PC-3 (cell line): ENCODE data around the gene CACNA2D2. TPM values are rescaled to one million over a fixed set of nuclear protein-coding genes. Genes with fewer than 3 reads are reported as not detected.

Experiments
- ATAC-seq: fragments of 200-7000 bp; cut with Tn5 transposase; 2 replicates; pipeline ENCODE4 v1.9.1; 2020; ENCODE audit warnings: mild to moderate bottlenecking, moderate library complexity
- BruUV-seq: library from RNA; stranded (reverse); fragments of 400-500 nt; replicated peaks from 2 replicates; lab custom pipeline; 2021; lab: Mats Ljungman, UMichigan
- CTCF ChIA-PET: fragments of 300-600 bp; sonication (Branson Sonifier 250); formaldehyde crosslinking; loops from one replicate; lab custom pipeline; 2022; ENCODE audit warnings: antibody characterized with exemption; lab: Charles Lee
- POLR2A ChIA-PET: fragments of 300-600 bp; sonication (Branson Sonifier 250); formaldehyde crosslinking; loops from one replicate; lab custom pipeline; 2022; ENCODE audit warnings: antibody characterized with exemption; ENCODE audit not compliant: unreplicated experiment; lab: Charles Lee
- DNase-seq: peaks from one replicate; pipeline ENCODE4 v3.0.0-alpha.2; 2015
- H2AFZ ChIP-seq: fragments of 300-600 bp; sonication (generic); 2 replicates; pipeline ENCODE4 v1.6.0; 2016; ENCODE audit warnings: antibody characterized with exemption, low read length
- H3F3A ChIP-seq: fragments of 300-600 bp; sonication (generic); one replicate; pipeline ENCODE4 v1.6.0; 2017; ENCODE audit warnings: antibody characterized with exemption, low read length, control low read depth, mild to moderate bottlenecking; ENCODE audit not compliant: unreplicated experiment
- H3K27ac ChIP-seq: fragments of 300-600 bp; sonication (generic); 2 replicates; pipeline ENCODE4 v1.5.1; 2016; ENCODE audit warnings: mild to moderate bottlenecking, low read length
- H3K27me3 ChIP-seq: fragments of 300-600 bp; sonication (generic); 2 replicates; pipeline ENCODE4 v1.6.1; 2016; ENCODE audit warnings: low read length, mixed read lengths
- H3K36me3 ChIP-seq: fragments of 300-600 bp; sonication (generic); 2 replicates; pipeline ENCODE4 v1.6.1; 2016; ENCODE audit warnings: low read depth, mixed run types, low read length, mixed read lengths
- H3K4me1 ChIP-seq: fragments of 300-600 bp; sonication (generic); 2 replicates; pipeline ENCODE4 v1.5.1; 2016; ENCODE audit warnings: low read length; ENCODE audit not compliant: insufficient read depth
- H3K4me2 ChIP-seq: fragments of 300-600 bp; sonication (generic); 2 replicates; pipeline ENCODE4 v1.6.0; 2016; ENCODE audit warnings: low read length
- H3K4me3 ChIP-seq: fragments of 300-600 bp; sonication (generic); 2 replicates; pipeline ENCODE4 v1.5.1; 2016; ENCODE audit warnings: mild to moderate bottlenecking, low read length, mixed read lengths
- H3K79me2 ChIP-seq: fragments of 300-600 bp; sonication (generic); 2 replicates; pipeline ENCODE4 v1.6.1; 2017; ENCODE audit warnings: low read length, mixed read lengths
- H3K9ac ChIP-seq: fragments of 300-600 bp; sonication (generic); 2 replicates; pipeline ENCODE4 v1.6.0; 2016; ENCODE audit warnings: mild to moderate bottlenecking, low read length
- H3K9me2 ChIP-seq: fragments of 300-600 bp; sonication (generic); replicated peaks from 2 replicates; pipeline ENCODE4 v1.6.1; 2016; ENCODE audit warnings: mixed run types, low read length, mixed read lengths
- H3K9me3 ChIP-seq: fragments of 300-600 bp; sonication (generic); 2 replicates; pipeline ENCODE4 v1.6.1; 2016; ENCODE audit warnings: low read length, mixed read lengths
- H4K20me1 ChIP-seq: fragments of 300-600 bp; sonication (generic); 2 replicates; pipeline ENCODE4 v1.6.1; 2016; ENCODE audit warnings: low read length, mixed read lengths
- EZH2 ChIP-seq: fragments of 300-600 bp; sonication (generic); IDR thresholded peaks from one replicate; pipeline ENCODE4 v1.6.1; 2017; ENCODE audit warnings: antibody characterized with exemption, mild to moderate bottlenecking, low read length; ENCODE audit not compliant: unreplicated experiment
- EZH2phosphoT487 ChIP-seq: fragments of 300-600 bp; sonication (generic); IDR thresholded peaks from 2 replicates; pipeline ENCODE4 v1.6.1; 2018; ENCODE audit warnings: mild to moderate bottlenecking, antibody characterized with exemption, low read length, borderline replicate concordance
- intact Hi-C: fragments of 100-400 bp; cut with micrococcal nuclease; formaldehyde crosslinking; loops from 2 replicates; pipeline ENCODE4 v1.9.0; 2023
- total RNA-seq: library from RNA; depleted of rRNA; stranded (reverse); fragments of >200 nt; gene quantifications from 2 replicates; pipeline ENCODE4 v1.2.3, GENCODE V29; 2014
- TF ChIP-seq, protein P1 (sequence below): fragments of 300-600 bp; sonication (generic); conservative IDR thresholded peaks from 2 replicates; pipeline ENCODE4 v1.5.1; 2017; ENCODE audit warnings: antibody characterized with exemption, low read depth, mild to moderate bottlenecking, low read length

CACNA2D2 gene
- total RNA-seq, 1 experiment from 2014 or later = 0.44 TPM

DNA sequence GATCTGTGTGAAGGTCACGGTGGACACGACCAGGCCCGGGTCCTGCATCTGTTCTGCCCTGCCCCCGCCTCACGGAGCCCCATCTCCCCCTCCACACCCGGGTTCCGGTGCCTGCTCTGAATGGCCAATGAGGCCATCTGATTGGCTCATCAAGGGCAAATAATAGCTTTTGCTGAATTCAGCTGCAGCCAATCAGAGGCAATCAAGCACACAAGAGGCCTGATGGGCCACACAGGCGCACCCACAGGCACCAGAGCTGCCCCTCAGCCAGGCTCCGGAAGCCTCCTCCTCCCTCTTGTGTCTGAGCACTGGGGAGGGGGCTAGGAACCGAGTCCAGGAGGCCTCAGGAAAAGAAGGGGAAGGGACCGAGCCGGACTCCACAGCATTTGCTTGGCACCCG is 49.5 kb downstream of the CACNA2D2 start:
- Histone ChIP-seq H3K9me2 (no peaks in the 10 kb centered on the region), H3K27me3 (no peaks in the 10 kb centered on the region), H2AFZ (no peak overlapping the region), H3K4me3 (no peak overlapping the region), H3K4me1 (no peaks in the 10 kb centered on the region), H3K9me3 (no peaks in the 10 kb centered on the region), H3K79me2 (no peaks in the 10 kb centered on the region), H3K4me2 (no peak overlapping the region), H4K20me1 (no peaks in the 10 kb centered on the region), H3K9ac (no peak overlapping the region), H3K36me3 (no peaks in the 10 kb centered on the region), H3F3A (no peaks in the 10 kb centered on the region), H3K27ac (no peak overlapping the region)
- TF ChIP-seq EZH2phosphoT487 = no peak
- TF ChIP-seq, protein P1, sequence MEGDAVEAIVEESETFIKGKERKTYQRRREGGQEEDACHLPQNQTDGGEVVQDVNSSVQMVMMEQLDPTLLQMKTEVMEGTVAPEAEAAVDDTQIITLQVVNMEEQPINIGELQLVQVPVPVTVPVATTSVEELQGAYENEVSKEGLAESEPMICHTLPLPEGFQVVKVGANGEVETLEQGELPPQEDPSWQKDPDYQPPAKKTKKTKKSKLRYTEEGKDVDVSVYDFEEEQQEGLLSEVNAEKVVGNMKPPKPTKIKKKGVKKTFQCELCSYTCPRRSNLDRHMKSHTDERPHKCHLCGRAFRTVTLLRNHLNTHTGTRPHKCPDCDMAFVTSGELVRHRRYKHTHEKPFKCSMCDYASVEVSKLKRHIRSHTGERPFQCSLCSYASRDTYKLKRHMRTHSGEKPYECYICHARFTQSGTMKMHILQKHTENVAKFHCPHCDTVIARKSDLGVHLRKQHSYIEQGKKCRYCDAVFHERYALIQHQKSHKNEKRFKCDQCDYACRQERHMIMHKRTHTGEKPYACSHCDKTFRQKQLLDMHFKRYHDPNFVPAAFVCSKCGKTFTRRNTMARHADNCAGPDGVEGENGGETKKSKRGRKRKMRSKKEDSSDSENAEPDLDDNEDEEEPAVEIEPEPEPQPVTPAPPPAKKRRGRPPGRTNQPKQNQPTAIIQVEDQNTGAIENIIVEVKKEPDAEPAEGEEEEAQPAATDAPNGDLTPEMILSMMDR = no peak
- no peak for TF ChIP-seq EZH2
- ATAC-seq = no peak
- no TSS peak for BruUV-seq
- intact Hi-C loops = no loop called here
- ChIA-PET CTCF (no interaction called here), POLR2A (no interaction called here)
- no peak for DNase-seq

DNA sequence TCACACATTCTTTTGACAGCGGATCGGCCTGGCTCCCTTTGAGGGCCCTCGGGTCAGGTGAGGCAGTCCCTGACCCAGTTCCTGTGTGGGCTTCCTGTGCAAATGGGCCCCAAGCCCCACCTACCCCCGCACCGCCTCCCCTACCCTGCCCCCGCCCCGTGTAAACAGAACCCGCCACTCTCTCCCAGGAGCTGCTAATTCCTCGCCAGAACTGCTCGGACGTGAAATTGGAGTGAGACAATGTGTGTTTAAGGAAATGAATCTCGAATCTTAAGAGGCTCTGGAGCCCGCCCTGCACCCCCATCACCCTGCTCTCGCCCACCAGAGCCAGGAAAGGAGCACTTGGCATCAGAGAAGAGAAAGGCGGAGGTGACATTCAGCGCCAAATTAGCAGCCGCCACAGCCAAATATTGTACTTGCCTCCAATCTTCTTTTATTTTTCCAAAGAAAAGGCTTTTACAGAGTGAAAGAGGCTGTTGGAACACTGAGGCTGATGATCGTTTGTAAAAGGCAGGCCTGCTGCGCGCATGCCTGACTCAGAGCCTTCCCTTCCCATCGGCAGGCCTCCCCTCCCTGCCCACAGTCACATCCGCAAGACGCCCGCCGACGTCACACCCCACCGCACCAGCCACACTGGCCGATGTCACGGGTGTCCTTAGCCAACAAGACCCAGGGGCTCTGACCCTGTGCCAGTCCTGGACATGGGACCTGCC is 53.1 kb downstream of the CACNA2D2 start:
- no peaks in the 10 kb centered on the region for H3K4me1 ChIP-seq
- DNase-seq = no peak
- intact Hi-C loops = no loop called here
- no peaks in the 10 kb centered on the region for H3K9me3 ChIP-seq
- no peak for TF ChIP-seq EZH2
- no peak for TF ChIP-seq EZH2phosphoT487
- TF ChIP-seq, protein P1 = no peak
- ATAC-seq = no peak
- H2AFZ ChIP-seq = no peak overlapping the region
- ChIA-PET CTCF (no interaction called here), POLR2A (no interaction called here)
- no peak overlapping the region for H3K4me3 ChIP-seq
- H3K36me3 ChIP-seq = no peaks in the 10 kb centered on the region
- no peaks in the 10 kb centered on the region for H3F3A ChIP-seq
- H3K4me2 ChIP-seq = no peak overlapping the region
- H3K9ac ChIP-seq = no peak overlapping the region
- H3K27me3 ChIP-seq = no peaks in the 10 kb centered on the region
- no peak overlapping the region for H3K27ac ChIP-seq
- H3K9me2 ChIP-seq = no peaks in the 10 kb centered on the region
- no peaks in the 10 kb centered on the region for H3K79me2 ChIP-seq
- BruUV-seq = no TSS peak
- no peaks in the 10 kb centered on the region for H4K20me1 ChIP-seq

DNA sequence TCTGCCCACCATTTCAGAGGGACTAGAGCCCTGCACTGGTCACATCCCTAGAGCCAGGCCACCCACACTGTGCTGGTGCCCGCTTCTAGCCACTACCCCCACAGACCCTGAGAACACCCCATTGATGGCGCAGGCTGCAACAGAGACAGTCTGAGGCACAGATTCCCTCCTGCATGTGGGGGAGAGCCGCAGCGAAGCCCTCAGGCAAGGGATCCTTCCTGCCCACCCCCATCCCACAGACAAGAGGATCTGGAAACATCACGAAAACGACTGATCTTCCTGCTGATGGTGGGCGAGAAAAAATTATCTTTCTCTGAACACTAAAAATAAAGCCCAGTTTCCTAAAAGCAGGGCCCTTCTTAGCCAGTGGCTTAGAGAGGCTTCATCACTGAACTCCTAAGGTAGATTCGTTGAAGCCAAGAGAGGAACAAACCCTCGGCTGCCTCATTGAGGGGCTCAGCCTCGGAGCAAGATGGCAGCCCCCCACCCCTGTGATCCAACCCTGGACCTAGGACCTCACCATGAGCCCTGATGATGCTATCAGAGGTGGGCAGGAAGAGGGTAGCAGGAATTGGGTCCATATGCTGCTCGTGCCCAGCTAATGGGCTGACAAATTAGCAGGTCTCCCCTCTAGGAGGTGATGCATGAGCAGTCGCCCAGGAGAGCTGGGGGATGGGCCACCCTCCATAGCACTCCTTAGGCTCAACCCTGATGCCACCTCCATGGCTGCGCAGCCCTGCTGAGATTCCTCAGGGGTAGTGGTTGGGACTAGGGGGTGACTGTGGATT is 54.5 kb downstream of the CACNA2D2 start:
- CTCF ChIA-PET = no interaction called here
- no peaks in the 10 kb centered on the region for H3K27me3 ChIP-seq

More for the DNA sequence above, 54.5 kb downstream of the CACNA2D2 start:
- no peak overlapping the region for H3K4me2 ChIP-seq
- H3K79me2 ChIP-seq = no peaks in the 10 kb centered on the region
- intact Hi-C loops = no loop called here
- no peaks in the 10 kb centered on the region for H3K4me1 ChIP-seq
- H3F3A ChIP-seq = no peaks in the 10 kb centered on the region
- TF ChIP-seq, protein P1 = no peak
- TF ChIP-seq EZH2phosphoT487 = no peak
- no peak for TF ChIP-seq EZH2
- no peak overlapping the region for H3K27ac ChIP-seq
- POLR2A ChIA-PET = no interaction called here
- H3K4me3 ChIP-seq = no peak overlapping the region
- H3K9me2 ChIP-seq = no peaks in the 10 kb centered on the region
- H3K36me3 ChIP-seq = no peaks in the 10 kb centered on the region
- no TSS peak for BruUV-seq
- DNase-seq = no peak
- H3K9ac ChIP-seq = no peak overlapping the region
- H3K9me3 ChIP-seq = no peaks in the 10 kb centered on the region
- H2AFZ ChIP-seq = no peak overlapping the region
- no peaks in the 10 kb centered on the region for H4K20me1 ChIP-seq
- no peak for ATAC-seq
